ENCODE measurements around the gene ISG15.
"Not testable (repeated sequence)": the region's sequence is repeated elsewhere in the genome, so short reads cannot be mapped to it uniquely, and the experiment has no call there.

The ISG15 gene

DNA sequence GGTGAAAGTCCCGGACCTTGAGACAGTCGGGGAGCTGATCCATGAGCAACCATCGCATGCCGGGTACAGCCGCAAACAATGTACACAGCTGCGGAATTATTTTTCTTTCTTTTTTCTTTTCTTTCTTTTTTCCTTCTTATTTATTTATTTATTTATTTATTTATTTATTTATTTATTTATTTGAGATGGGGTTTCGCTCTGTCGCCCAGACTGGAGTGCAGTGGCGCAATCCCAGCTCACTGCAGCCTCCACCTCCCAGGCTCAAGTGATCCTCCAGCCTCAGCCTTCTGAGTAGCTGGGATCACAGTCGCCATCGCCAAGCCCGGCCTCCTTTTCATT lies 28.9 kb upstream of the ISG15 start:
- 66% methylated on average over 9 of the region's 12 CpGs for WGBS
- Histone ChIP-seq H3K4me3 (ENCODE audit: low read length) (no peak overlapping the region), H3K27ac (ENCODE audit: low read depth, low read length) (no peak overlapping the region), H3K9me3 (ENCODE audit: insufficient read depth, low read depth, low read length) (no peaks in the 10 kb centered on the region), H3K27me3 (ENCODE audit: insufficient read depth, low read length) (peaks cover 60% of the 10 kb centered on the region), H3K4me1 (ENCODE audit: insufficient read depth, low read length) (no peaks in the 10 kb centered on the region), H3K9ac (ENCODE audit: low read depth, low read length) (no peak overlapping the region), H3K36me3 (ENCODE audit: insufficient read depth, low read length) (no peaks in the 10 kb centered on the region)

DNA sequence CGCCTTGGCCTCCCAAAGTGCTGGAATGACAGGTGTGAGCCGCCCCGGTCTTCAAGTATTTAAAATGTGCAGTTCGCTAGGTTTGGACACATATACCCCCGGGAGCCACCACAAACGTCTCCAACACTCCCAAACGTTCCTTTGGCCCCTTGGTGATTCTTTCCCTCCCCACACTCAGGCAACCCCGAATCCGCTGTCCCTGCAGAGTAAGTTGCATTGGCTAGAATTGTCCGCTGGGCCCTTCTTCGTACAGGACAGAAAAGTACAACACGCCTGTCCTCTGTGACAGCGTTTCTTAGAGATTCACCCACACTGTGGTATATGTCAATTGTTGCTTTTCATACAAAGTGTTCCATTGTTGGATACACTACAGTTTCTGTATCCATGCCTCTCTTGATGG lies 28.2 kb upstream of the ISG15 start:
- Histone ChIP-seq H3K27me3 (ENCODE audit: insufficient read depth, low read length) (peaks cover 64% of the 10 kb centered on the region), H3K36me3 (ENCODE audit: insufficient read depth, low read length) (no peaks in the 10 kb centered on the region), H3K4me1 (ENCODE audit: insufficient read depth, low read length) (no peaks in the 10 kb centered on the region), H3K27ac (ENCODE audit: low read depth, low read length) (no peak overlapping the region), H3K4me3 (ENCODE audit: low read length) (no peak overlapping the region), H3K9ac (ENCODE audit: low read depth, low read length) (no peak overlapping the region), H3K9me3 (ENCODE audit: insufficient read depth, low read depth, low read length) (no peaks in the 10 kb centered on the region)
- WGBS = 84% methylated on average over 12 of the region's 13 CpGs

DNA sequence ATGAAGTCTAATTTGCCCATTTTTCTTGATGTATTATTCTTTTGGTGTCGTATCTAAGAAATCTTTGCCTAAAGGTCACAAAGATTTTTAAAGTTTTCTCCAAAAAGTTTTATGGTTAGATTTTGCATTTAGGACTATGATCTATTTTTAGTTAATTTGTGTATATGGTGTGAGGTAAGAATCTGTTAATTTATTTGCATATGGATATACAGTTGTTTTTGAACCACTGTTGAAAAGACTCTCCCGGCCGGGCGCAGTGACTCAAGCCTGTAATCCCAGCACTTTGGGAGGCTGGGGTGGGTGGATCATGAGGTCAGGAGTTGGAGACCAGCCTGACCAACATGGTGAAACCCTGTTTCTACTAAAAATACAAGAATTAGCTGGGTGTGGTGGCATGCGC lies 25.2 kb upstream of the ISG15 start:
- H3K4me1 ChIP-seq (ENCODE audit: insufficient read depth, low read length); H3K9ac ChIP-seq (ENCODE audit: low read depth, low read length); H3K9me3 ChIP-seq (ENCODE audit: insufficient read depth, low read depth, low read length); H3K4me3 ChIP-seq (ENCODE audit: low read length); H3K36me3 ChIP-seq (ENCODE audit: insufficient read depth, low read length); H3K27ac ChIP-seq (ENCODE audit: low read depth, low read length): not testable (repeated sequence)
- H3K27me3 ChIP-seq (ENCODE audit: insufficient read depth, low read length) = peaks cover 51% of the 10 kb centered on the region
- 79% methylated on average over 5 of the region's 5 CpGs for WGBS

DNA sequence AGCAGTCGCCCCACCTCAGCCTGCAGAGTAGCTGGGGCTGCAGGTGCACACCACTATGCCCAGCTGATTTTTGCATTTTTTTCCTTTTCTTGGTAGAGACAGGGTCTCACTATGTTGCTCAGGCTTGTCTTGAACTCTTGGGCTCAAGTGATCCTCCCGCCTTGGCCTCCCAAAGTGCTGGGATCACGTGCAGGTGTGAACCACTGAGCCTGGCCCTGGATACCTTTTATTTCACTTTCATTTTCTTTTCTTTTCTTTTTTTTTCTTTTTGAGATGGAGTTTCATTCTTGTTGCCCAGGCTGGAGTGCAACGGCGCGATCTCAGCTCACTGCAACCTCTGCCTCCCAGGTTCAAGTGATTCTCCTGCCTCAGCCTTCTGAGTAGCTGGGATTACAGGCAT lies 22.0 kb upstream of the ISG15 start:
- not testable (repeated sequence) for H3K27ac ChIP-seq (ENCODE audit: low read depth, low read length)
- 95% methylated on average over 6 of the region's 6 CpGs for WGBS
- peaks cover 47% of the 10 kb centered on the region for H3K27me3 ChIP-seq (ENCODE audit: insufficient read depth, low read length)

DNA sequence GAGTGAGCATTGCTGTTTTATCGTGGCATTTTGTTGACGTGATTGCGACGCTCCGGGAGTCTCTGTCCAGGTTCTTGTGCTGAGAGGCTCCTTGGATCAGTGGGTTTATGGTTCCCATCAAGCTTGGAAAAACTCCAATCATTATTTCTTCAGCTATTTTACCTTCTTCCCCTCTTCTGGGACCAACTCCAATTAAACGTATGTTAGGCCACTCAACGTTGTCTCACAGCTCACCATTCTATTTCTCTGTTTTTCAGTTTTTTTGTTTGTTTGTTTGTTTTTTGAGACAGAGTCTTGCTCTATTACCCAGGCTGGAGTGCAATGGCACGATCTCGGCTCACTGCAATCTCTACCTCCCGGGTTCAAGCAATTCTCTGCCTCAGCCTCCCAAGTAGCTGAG lies 21.4 kb upstream of the ISG15 start:
- no peak overlapping the region for H3K4me3 ChIP-seq (ENCODE audit: low read length)
- peaks cover 45% of the 10 kb centered on the region for H3K27me3 ChIP-seq (ENCODE audit: insufficient read depth, low read length)
- H3K4me1 ChIP-seq (ENCODE audit: insufficient read depth, low read length) = no peaks in the 10 kb centered on the region
- no peak overlapping the region for H3K9ac ChIP-seq (ENCODE audit: low read depth, low read length)
- 0 out of 2 replicates have a peak, but pooled peaks cover 3% of the 10 kb centered on the region for H3K9me3 ChIP-seq (ENCODE audit: insufficient read depth, low read depth, low read length)
- H3K27ac ChIP-seq (ENCODE audit: low read depth, low read length) = no peak overlapping the region
- H3K36me3 ChIP-seq (ENCODE audit: insufficient read depth, low read length) = no peaks in the 10 kb centered on the region
- 92% methylated on average over 10 of the region's 10 CpGs for WGBS

More for the DNA sequence above, 22.0 kb upstream of the ISG15 start:
- not testable (repeated sequence) for H3K9me3 ChIP-seq (ENCODE audit: insufficient read depth, low read depth, low read length); H3K4me3 ChIP-seq (ENCODE audit: low read length); H3K4me1 ChIP-seq (ENCODE audit: insufficient read depth, low read length); H3K9ac ChIP-seq (ENCODE audit: low read depth, low read length); H3K36me3 ChIP-seq (ENCODE audit: insufficient read depth, low read length)

DNA sequence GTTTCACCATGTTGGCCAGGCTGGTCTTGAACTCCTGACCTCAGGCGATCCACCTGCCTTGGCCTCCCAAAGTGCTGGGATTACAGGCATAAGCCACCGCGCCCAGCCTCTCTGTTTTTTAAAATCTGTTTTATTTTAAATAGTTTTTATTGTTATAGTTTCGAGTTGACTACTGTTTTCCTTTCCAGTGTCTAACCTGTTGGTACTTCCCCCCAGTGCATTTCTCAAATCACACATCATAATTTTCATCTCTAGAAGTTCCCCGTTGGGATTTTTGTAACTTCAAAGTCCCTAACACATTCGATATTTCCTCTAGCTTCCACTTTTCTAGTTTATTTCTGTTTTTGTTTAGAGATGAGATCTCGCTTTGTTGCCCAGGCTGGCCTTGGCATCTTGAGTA lies 20.9 kb upstream of the ISG15 start:
- Histone ChIP-seq H3K36me3 (ENCODE audit: insufficient read depth, low read length) (no peaks in the 10 kb centered on the region), H3K4me1 (ENCODE audit: insufficient read depth, low read length) (peaks cover 3% of the 10 kb centered on the region; the same call in 1 of the 2 replicates), H3K27ac (ENCODE audit: low read depth, low read length) (no peak overlapping the region), H3K9ac (ENCODE audit: low read depth, low read length) (no peak overlapping the region), H3K27me3 (ENCODE audit: insufficient read depth, low read length) (peaks cover 50% of the 10 kb centered on the region), H3K9me3 (ENCODE audit: insufficient read depth, low read depth, low read length) (0 out of 2 replicates have a peak, but pooled peaks cover 3% of the 10 kb centered on the region), H3K4me3 (ENCODE audit: low read length) (no peak overlapping the region)
- 96% methylated on average over 7 of the region's 7 CpGs for WGBS

DNA sequence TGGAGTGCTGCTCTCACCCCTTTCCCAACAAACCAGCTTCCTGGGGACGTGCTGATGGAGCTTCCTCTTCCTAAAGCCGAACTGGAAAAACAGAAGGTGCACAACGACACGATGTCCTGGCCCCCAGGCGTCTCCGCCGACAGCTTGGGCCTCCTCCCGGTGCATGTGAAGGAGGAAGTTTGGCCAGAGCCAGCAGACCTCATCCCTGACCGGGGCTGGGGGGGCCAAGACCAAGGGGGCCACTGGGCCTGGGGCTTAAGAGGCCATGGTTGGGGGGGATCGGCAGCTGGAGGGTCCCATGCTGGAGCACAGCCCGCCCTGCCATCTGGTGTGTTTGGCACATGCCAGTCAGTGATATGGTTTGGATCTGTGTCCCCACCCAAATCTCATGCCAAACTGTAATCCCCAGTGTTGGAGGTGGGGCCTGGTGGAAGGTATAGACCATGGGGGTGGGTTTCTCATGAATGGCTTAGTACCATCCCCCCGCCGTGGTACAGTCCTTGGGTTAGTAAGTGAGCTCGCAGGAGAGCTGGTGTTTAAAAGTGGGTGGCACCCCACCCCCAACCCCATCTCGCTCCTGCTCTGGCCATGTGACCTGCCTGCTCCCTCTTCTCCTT lies 19.8 kb upstream of the ISG15 start:
- H3K9me3 ChIP-seq (ENCODE audit: insufficient read depth, low read depth, low read length) = 0 out of 2 replicates have a peak, but pooled peaks cover 3% of the 10 kb centered on the region
- H3K4me3 ChIP-seq (ENCODE audit: low read length) = no peak overlapping the region
- WGBS = 80% methylated on average over 15 of the region's 15 CpGs
- peaks cover 59% of the 10 kb centered on the region for H3K27me3 ChIP-seq (ENCODE audit: insufficient read depth, low read length)
- H3K36me3 ChIP-seq (ENCODE audit: insufficient read depth, low read length) = no peaks in the 10 kb centered on the region
- H3K27ac ChIP-seq (ENCODE audit: low read depth, low read length) = no peak overlapping the region
- no peak overlapping the region for H3K9ac ChIP-seq (ENCODE audit: low read depth, low read length)
- peaks cover 7% of the 10 kb centered on the region for H3K4me1 ChIP-seq (ENCODE audit: insufficient read depth, low read length)

DNA sequence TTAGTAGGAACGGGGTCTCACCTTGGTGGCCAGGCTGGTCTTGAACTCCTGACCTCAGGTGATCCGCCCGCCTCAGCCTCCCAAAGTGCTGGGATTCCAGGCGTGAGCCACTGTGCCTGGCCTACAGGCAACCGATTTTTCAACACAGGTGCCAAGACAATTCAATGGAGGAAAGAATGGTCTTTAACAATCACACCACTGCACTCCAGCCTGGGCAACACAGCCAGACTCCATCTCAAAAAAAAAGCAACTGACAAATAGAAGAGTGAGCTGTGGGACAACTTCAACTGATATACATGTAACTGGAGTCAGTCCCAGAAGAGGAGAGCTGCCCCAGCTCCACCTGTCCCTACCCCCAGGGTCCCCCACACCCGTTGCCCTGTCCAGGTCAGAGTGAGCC lies 18.8 kb upstream of the ISG15 start:
- H3K9ac ChIP-seq (ENCODE audit: low read depth, low read length); H3K9me3 ChIP-seq (ENCODE audit: insufficient read depth, low read depth, low read length); H3K4me1 ChIP-seq (ENCODE audit: insufficient read depth, low read length); H3K27ac ChIP-seq (ENCODE audit: low read depth, low read length); H3K4me3 ChIP-seq (ENCODE audit: low read length); H3K36me3 ChIP-seq (ENCODE audit: insufficient read depth, low read length): not testable (repeated sequence)
- H3K27me3 ChIP-seq (ENCODE audit: insufficient read depth, low read length) = peaks cover 59% of the 10 kb centered on the region
- WGBS = 91% methylated on average over 6 of the region's 6 CpGs

DNA sequence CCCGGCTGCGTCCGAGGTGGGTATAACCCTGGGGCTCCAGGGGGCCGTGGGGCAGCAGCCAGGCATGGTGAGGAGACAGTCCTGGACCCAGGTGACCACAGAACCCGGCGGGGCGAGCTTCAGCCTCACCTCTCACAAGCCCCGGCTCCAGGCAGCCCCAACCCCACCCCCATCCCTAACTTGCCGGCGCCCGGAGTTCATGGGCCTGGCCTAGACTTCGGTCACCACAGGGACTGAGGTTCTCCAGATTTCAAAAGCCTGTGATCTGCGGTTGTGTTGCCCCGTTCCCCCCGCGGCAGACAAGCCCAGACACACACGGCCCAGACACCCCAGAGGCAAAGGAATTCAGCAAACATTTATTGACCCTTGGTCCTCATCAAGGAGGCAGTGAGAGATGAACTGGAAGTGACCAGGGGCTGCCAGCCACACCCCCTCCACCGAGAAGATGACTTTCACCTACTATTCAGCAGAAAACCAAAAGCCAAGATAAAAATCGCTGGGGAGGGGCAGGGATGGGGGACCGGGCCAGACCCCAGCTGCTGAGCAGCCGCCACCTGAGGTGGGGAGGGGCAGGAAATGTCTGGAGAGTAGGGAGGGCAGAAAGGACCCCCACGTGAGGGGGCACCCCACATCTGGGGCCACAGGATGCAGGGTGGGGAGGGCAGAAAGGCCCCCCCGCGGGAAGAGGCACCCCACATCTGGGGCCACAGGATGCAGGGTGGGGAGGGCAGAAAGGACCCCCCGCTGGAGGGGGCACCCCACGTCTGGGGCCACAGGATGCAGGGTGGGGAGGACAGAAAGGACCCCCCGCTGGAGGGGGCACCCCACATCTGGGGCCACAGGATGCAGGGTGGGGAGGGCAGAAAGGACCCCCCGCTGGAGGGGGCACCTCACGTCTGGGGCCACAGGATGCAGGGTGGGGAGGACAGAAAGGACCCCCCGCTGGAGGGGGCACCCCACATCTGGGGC lies 17.3 kb upstream of the ISG15 start:
- H3K4me3 ChIP-seq (ENCODE audit: low read length) = no peak overlapping the region
- 63% methylated on average over 22 of the region's 30 CpGs for WGBS
- 0 out of 2 replicates have a peak, but pooled peaks cover 3% of the 10 kb centered on the region for H3K9me3 ChIP-seq (ENCODE audit: insufficient read depth, low read depth, low read length)
- H3K36me3 ChIP-seq (ENCODE audit: insufficient read depth, low read length) = no peaks in the 10 kb centered on the region
- H3K27ac ChIP-seq (ENCODE audit: low read depth, low read length) = no peak overlapping the region
- peaks cover 7% of the 10 kb centered on the region for H3K4me1 ChIP-seq (ENCODE audit: insufficient read depth, low read length)
- peaks cover 67% of the 10 kb centered on the region for H3K27me3 ChIP-seq (ENCODE audit: insufficient read depth, low read length)
- H3K9ac ChIP-seq (ENCODE audit: low read depth, low read length) = no peak overlapping the region

DNA sequence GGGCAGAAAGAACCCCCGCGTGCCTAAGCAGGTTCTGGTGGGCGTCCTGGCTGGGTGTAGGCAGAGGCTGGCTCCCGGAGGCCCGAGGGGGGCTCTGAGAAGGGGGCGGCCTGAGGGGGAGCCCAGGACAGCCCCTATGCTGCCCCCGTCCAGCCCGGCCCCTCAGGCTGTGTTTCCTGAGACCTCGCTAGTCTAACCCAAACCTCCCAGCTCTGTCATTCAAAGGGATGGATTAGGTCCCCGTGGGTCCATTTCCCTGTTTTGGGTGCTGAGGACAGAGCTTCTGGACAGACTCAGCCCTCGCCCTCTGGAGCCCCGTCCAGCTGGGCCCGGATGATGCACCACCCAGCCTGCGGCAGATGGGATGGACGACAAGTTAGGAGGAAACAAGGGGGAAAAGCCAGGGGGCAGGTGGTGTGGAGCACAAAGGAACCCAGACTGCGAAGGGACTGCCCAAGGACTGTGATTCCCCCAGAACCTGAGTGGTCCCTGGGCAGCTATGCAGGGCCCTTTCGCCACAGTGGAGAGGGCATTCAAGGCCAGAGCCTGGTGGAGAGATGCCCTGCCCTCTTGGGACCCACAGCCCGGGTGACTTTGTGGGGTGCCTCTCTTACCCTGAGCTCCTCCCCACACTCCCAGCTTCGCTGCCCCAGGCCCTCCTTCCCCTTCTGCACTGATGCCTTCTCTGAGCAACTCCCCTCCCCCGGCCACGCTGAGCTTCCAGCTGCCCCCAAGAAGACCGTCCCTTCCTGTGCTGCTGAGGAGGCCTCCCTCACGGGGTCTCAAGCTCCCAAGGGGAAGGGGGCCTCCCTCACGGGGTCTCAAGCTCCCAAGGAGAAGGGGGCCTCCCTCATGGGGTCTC lies 16.2 kb upstream of the ISG15 start:
- no peaks in the 10 kb centered on the region for H3K9me3 ChIP-seq (ENCODE audit: insufficient read depth, low read depth, low read length)
- no peak overlapping the region for H3K4me3 ChIP-seq (ENCODE audit: low read length)
- peaks cover 78% of the 10 kb centered on the region for H3K27me3 ChIP-seq (ENCODE audit: insufficient read depth, low read length)
- no peaks in the 10 kb centered on the region for H3K36me3 ChIP-seq (ENCODE audit: insufficient read depth, low read length)
- WGBS = 58% methylated on average over 24 of the region's 24 CpGs
- H3K4me1 ChIP-seq (ENCODE audit: insufficient read depth, low read length) = peaks cover 7% of the 10 kb centered on the region
- no peak overlapping the region for H3K9ac ChIP-seq (ENCODE audit: low read depth, low read length)
- no peak overlapping the region for H3K27ac ChIP-seq (ENCODE audit: low read depth, low read length)

DNA sequence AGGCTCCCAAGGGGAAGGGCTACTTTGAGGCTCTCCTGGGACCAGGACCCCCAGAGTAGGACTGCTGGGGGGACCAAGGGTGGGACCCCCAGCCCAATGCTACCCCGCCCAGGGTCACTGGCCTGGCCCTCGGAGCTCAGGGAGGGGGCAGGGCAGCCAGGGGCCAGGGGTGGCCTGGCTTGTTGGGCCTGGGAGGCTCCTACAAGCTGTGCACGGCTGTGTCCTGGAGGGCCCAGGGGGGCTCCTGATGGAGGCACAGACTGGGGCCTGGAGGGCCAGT lies 15.6 kb upstream of the ISG15 start:
- Histone ChIP-seq H3K4me3 (ENCODE audit: low read length) (no peak overlapping the region), H3K4me1 (ENCODE audit: insufficient read depth, low read length) (peaks cover 7% of the 10 kb centered on the region), H3K9ac (ENCODE audit: low read depth, low read length) (no peak overlapping the region), H3K27me3 (ENCODE audit: insufficient read depth, low read length) (peaks cover 78% of the 10 kb centered on the region), H3K27ac (ENCODE audit: low read depth, low read length) (no peak overlapping the region), H3K36me3 (ENCODE audit: insufficient read depth, low read length) (no peaks in the 10 kb centered on the region), H3K9me3 (ENCODE audit: insufficient read depth, low read depth, low read length) (no peaks in the 10 kb centered on the region)
- 57% methylated on average over 3 of the region's 3 CpGs for WGBS

All from HUES64 (cell line).